H9 (cell line): Measurements from ENCODE around the gene TFAP2D. TPM values are rescaled to one million over a fixed set of nuclear protein-coding genes. Genes with fewer than 3 reads are reported as not detected.

Experiments used
- DNase-seq: peaks from one replicate; pipeline ENCODE4 v3.0.0-alpha.2; 2017
- H2AFZ ChIP-seq: one replicate; pipeline ENCODE4 v1.6.1; 2013; ENCODE audit warnings: mild to moderate bottlenecking, low read length, control low read depth, moderate library complexity
- H2AK5ac ChIP-seq: 2 replicates; pipeline ENCODE4 v1.6.1; 2013; ENCODE audit warnings: low read length, control low read depth, mixed read lengths; ENCODE audit not compliant: insufficient read length
- H2BK120ac ChIP-seq: one replicate; pipeline ENCODE4 v1.6.1; 2013; ENCODE audit warnings: low read depth, mild to moderate bottlenecking, low read length, control low read depth, inconsistent platforms; ENCODE audit not compliant: poor library complexity, severe bottlenecking
- H2BK12ac ChIP-seq: 2 replicates; pipeline ENCODE4 v1.6.1; 2013; ENCODE audit warnings: low read length, control low read depth, mixed read lengths, low read depth; ENCODE audit not compliant: insufficient read length
- H2BK15ac ChIP-seq: 2 replicates; pipeline ENCODE4 v1.6.1; 2013; ENCODE audit warnings: low read depth, low read length, control low read depth
- H2BK20ac ChIP-seq: one replicate; pipeline ENCODE4 v1.6.1; 2013; ENCODE audit warnings: low read depth, mild to moderate bottlenecking, low read length, control low read depth, inconsistent platforms; ENCODE audit not compliant: poor library complexity, severe bottlenecking
- H2BK5ac ChIP-seq: 2 replicates; pipeline ENCODE4 v1.6.1; 2013; ENCODE audit warnings: low read length, control low read depth, mixed read lengths; ENCODE audit not compliant: insufficient read length
- H3K14ac ChIP-seq: 2 replicates; pipeline ENCODE4 v1.6.1; 2013; ENCODE audit warnings: low read length, control low read depth; ENCODE audit not compliant: insufficient read depth
- H3K18ac ChIP-seq: 2 replicates; pipeline ENCODE4 v1.6.1; 2013; ENCODE audit warnings: low read depth, mild to moderate bottlenecking, mixed read lengths, low read length, control low read depth; ENCODE audit not compliant: insufficient read length
- H3K23ac ChIP-seq: 2 replicates; pipeline ENCODE4 v1.6.1; 2013; ENCODE audit warnings: low read length, control low read depth, mixed read lengths, low read depth; ENCODE audit not compliant: insufficient read length
- H3K23me2 ChIP-seq: 2 replicates; pipeline ENCODE4 v1.6.1; 2013; ENCODE audit warnings: low read depth, mild to moderate bottlenecking, mixed read lengths, low read length, control low read depth; ENCODE audit not compliant: insufficient read length, poor library complexity, severe bottlenecking
- H3K27ac ChIP-seq: 2 replicates; pipeline ENCODE4 v1.5.1; 2013; ENCODE audit warnings: low read length, control low read depth, mixed read lengths, low read depth; ENCODE audit not compliant: insufficient read length
- H3K27me3 ChIP-seq: 2 replicates; pipeline ENCODE4 v1.6.1; 2013; ENCODE audit warnings: low read length, control low read depth, inconsistent platforms; ENCODE audit not compliant: insufficient read depth
- H3K4ac ChIP-seq: 2 replicates; pipeline ENCODE4 v1.6.1; 2013; ENCODE audit warnings: low read depth, mild to moderate bottlenecking, control low read depth, inconsistent platforms, low read length, moderate library complexity
- H3K4me1 ChIP-seq: 2 replicates; pipeline ENCODE4 v1.6.1; 2013; ENCODE audit warnings: low read length, control low read depth, inconsistent platforms; ENCODE audit not compliant: insufficient read depth
- H3K4me2 ChIP-seq: 2 replicates; pipeline ENCODE4 v1.6.1; 2013; ENCODE audit warnings: low read length, control low read depth, mixed read lengths; ENCODE audit not compliant: insufficient read length, insufficient read depth
- H3K56ac ChIP-seq: 2 replicates; pipeline ENCODE4 v1.6.1; 2013; ENCODE audit warnings: low read depth, mild to moderate bottlenecking, mixed read lengths, low read length, control low read depth; ENCODE audit not compliant: insufficient read length
- H3K79me1 ChIP-seq: 2 replicates; pipeline ENCODE4 v1.6.1; 2013; ENCODE audit warnings: low read depth, mild to moderate bottlenecking, moderate library complexity, low read length, control low read depth, inconsistent platforms; ENCODE audit not compliant: insufficient read depth, poor library complexity, severe bottlenecking
- H3K79me2 ChIP-seq: 2 replicates; pipeline ENCODE4 v1.6.1; 2013; ENCODE audit warnings: low read length, control low read depth, inconsistent platforms; ENCODE audit not compliant: insufficient read depth
- H3K9ac ChIP-seq: 2 replicates; pipeline ENCODE4 v1.6.1; 2013; ENCODE audit warnings: low read length, control low read depth, mixed read lengths; ENCODE audit not compliant: insufficient read length; ENCODE audit errors: extremely low read depth
- H3K9me3 ChIP-seq: one replicate; pipeline ENCODE4 v1.6.1; 2013; ENCODE audit warnings: low read depth, low read length, inconsistent platforms; ENCODE audit not compliant: control insufficient read depth
- H3T11ph ChIP-seq: one replicate; pipeline ENCODE4 v1.6.1; 2013; ENCODE audit warnings: mild to moderate bottlenecking, low read length, control low read depth, inconsistent platforms
- H4K20me1 ChIP-seq: one replicate; pipeline ENCODE4 v1.6.1; 2013; ENCODE audit not compliant: control insufficient read depth, insufficient read length, insufficient read depth
- H4K5ac ChIP-seq: 2 replicates; pipeline ENCODE4 v1.6.1; 2013; ENCODE audit warnings: low read depth, mild to moderate bottlenecking, mixed read lengths, low read length, control low read depth; ENCODE audit not compliant: insufficient read length
- H4K8ac ChIP-seq: replicated peaks from 2 replicates; pipeline ENCODE4 v1.6.1; 2013; ENCODE audit warnings: low read length, control low read depth, mixed read lengths, low read depth; ENCODE audit not compliant: insufficient read length
- H4K91ac ChIP-seq: 2 replicates; pipeline ENCODE4 v1.6.1; 2013; ENCODE audit warnings: low read depth, mild to moderate bottlenecking, moderate library complexity, mixed read lengths, low read length, control low read depth; ENCODE audit not compliant: insufficient read length
- H3K27ac Mint-ChIP-seq, 3 experiments: 2 replicates in 2 of 3; 3 replicates in 1 of 3; pipeline ENCODE4 v1.8.0; 2020 to 2021; ENCODE audit warnings: mixed read lengths in 3 of 3, mild to moderate bottlenecking in 1 of 3, moderate library complexity in 1 of 3
- H3K27me3 Mint-ChIP-seq: 2 replicates; pipeline ENCODE4 v1.8.0; 2021; ENCODE audit warnings: low read depth, mild to moderate bottlenecking, moderate library complexity, mixed read lengths
- H3K36me3 Mint-ChIP-seq, 3 experiments: 2 replicates in 2 of 3; 3 replicates in 1 of 3; pipeline ENCODE4 v1.8.0; 2020 to 2021; ENCODE audit warnings: low read depth in 3 of 3, mixed read lengths in 3 of 3; ENCODE audit not compliant: insufficient read depth in 1 of 3
- H3K4me1 Mint-ChIP-seq, 2 experiments: 2 replicates each; pipeline ENCODE4 v1.8.0; 2020; ENCODE audit warnings: mixed read lengths in 2 of 2
- H3K4me3 Mint-ChIP-seq, 2 experiments: 2 replicates in 1 of 2; 3 replicates in 1 of 2; pipeline ENCODE4 v1.8.0; 2020 to 2021; ENCODE audit warnings: mild to moderate bottlenecking in 2 of 2, mixed read lengths in 2 of 2, moderate library complexity in 1 of 2
- H3K9me3 Mint-ChIP-seq, 2 experiments: 2 replicates in 1 of 2; 3 replicates in 1 of 2; pipeline ENCODE4 v1.8.0; 2020; ENCODE audit warnings: mild to moderate bottlenecking in 2 of 2, mixed read lengths in 2 of 2, moderate library complexity in 1 of 2
- CTCF ChIP-seq: fragments of 200-600 bp; sonication (generic); conservative IDR thresholded peaks from 3 replicates; pipeline ENCODE4 v1.8.0; 2021; ENCODE audit warnings: antibody characterized with exemption, mild to moderate bottlenecking
- WGBS: extraction: QIAGEN DNeasy Blood & Tissue Kit; methylation state at CpG from one replicate; pipeline ENCODE4 v1.1.7; 2013; ENCODE audit warnings: missing lambda C conversion rate, low lambda C conversion rate, mixed read lengths; ENCODE audit not compliant: insufficient read length; ENCODE audit errors: extremely low coverage; 5-methylcytosine and 5-hydroxymethylcytosine counted together
- total RNA-seq: library from RNA; stranded (reverse); gene quantifications from 2 replicates; pipeline ENCODE4 v1.2.1, GENCODE V29; 2021

Gene TFAP2D
- total RNA-seq, 1 experiment from 2014 or later, result not detected

- H3K4me1 ChIP-seq, result no peaks in the 10 kb centered on the region
- no peak overlapping the region for H3K27ac Mint-ChIP-seq
- H3K23ac ChIP-seq, result no peak overlapping the region
These were observed 82.2 kb downstream of the TFAP2D start for GRCh38 chr6:50795574-50795973.

More at GRCh38 chr6:50795574-50795973, 82.2 kb downstream of the TFAP2D start:
- Histone ChIP-seq H3K9me3 (no peaks in the 10 kb centered on the region), H3K23me2 (no peaks in the 10 kb centered on the region), H2BK120ac (no peak overlapping the region), H3K27ac (no peak overlapping the region), H3K4ac (no peak overlapping the region), H4K8ac (no peak overlapping the region), H4K5ac (no peak overlapping the region), H4K91ac (no peak overlapping the region), H2BK5ac (no peak overlapping the region), H4K20me1 (no peaks in the 10 kb centered on the region), H3K14ac (no peak overlapping the region), H3K18ac (no peak overlapping the region), H2AFZ (no peak overlapping the region), H2BK12ac (no peak overlapping the region), H3K27me3 (no peaks in the 10 kb centered on the region), H2BK20ac (no peak overlapping the region), H3K9ac (no peak overlapping the region), H3K79me2 (no peaks in the 10 kb centered on the region), H2BK15ac (no peak overlapping the region), H3K56ac (no peak overlapping the region), H2AK5ac (no peak overlapping the region), H3K4me2 (no peak overlapping the region), H3T11ph (no peak overlapping the region), H3K79me1 (no peaks in the 10 kb centered on the region)
- DNase-seq, result no peak
- Mint-ChIP-seq H3K4me1 (no peaks in the 10 kb centered on the region), H3K9me3 (no peaks in the 10 kb centered on the region), H3K27me3 (peaks cover 38% of the 10 kb centered on the region), H3K4me3 (no peak overlapping the region), H3K36me3 (no peaks in the 10 kb centered on the region)
- no peak for TF ChIP-seq CTCF
- WGBS, result no CpG with 5 or more reads among the region's 5 CpGs
